IPS-18c (cell line): ENCODE measurements around the gene NEK10.
"Not testable (repeated sequence)": the region's sequence is repeated elsewhere in the genome, so short reads cannot be mapped to it uniquely, and the experiment has no call there.

Experiments
- H3K4me3 ChIP-seq: 2 replicates; pipeline ENCODE4 v1.7.0; 2013; ENCODE audit warnings: low read depth, mild to moderate bottlenecking, low read length, moderate library complexity; ENCODE audit not compliant: insufficient read depth
- H3K9me3 ChIP-seq: one replicate; pipeline ENCODE4 v1.6.1; 2013; ENCODE audit warnings: mild to moderate bottlenecking, low read length, moderate library complexity; ENCODE audit not compliant: control insufficient read depth, insufficient read depth

Gene NEK10, protein sequence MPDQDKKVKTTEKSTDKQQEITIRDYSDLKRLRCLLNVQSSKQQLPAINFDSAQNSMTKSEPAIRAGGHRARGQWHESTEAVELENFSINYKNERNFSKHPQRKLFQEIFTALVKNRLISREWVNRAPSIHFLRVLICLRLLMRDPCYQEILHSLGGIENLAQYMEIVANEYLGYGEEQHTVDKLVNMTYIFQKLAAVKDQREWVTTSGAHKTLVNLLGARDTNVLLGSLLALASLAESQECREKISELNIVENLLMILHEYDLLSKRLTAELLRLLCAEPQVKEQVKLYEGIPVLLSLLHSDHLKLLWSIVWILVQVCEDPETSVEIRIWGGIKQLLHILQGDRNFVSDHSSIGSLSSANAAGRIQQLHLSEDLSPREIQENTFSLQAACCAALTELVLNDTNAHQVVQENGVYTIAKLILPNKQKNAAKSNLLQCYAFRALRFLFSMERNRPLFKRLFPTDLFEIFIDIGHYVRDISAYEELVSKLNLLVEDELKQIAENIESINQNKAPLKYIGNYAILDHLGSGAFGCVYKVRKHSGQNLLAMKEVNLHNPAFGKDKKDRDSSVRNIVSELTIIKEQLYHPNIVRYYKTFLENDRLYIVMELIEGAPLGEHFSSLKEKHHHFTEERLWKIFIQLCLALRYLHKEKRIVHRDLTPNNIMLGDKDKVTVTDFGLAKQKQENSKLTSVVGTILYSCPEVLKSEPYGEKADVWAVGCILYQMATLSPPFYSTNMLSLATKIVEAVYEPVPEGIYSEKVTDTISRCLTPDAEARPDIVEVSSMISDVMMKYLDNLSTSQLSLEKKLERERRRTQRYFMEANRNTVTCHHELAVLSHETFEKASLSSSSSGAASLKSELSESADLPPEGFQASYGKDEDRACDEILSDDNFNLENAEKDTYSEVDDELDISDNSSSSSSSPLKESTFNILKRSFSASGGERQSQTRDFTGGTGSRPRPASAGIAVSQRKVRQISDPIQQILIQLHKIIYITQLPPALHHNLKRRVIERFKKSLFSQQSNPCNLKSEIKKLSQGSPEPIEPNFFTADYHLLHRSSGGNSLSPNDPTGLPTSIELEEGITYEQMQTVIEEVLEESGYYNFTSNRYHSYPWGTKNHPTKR

DNA sequence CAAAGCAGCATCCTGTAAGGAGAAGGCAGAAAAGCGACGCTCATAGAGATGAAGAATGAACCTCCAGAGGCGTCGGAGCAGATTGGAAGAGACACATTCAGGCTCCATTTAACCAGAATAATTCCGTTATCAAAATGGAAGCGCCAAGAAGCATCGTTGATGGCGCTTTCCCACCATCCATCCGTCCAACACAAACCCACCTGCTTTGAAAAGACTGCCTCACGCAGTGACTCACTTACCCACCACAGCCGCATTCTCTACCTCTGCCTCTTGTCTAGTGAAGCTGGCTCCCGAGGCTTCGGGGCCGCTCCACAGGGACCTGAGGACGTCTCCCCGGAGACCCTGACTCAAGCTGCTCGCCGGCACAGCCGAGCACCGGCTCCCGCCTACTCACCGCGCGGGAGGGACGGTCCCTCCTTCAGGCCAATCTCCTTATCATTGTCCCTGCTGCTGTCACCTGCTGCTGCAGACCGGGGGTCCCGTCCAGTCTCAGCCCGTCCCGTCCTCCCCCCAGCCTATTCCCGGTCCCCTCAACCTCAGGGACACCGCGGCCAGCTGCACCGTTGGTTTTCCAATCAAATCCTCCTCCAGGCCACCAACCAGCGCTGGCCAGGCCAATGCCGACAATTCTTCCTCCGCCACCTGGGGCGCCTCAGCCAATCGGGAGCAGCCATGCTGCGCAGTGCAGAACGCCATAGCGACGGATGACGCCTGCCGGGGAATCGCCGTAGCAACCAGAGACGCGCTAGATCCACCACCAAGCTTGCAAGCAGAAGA lies at the start of gene NEK10:
Gene NEK10 (minus strand): TSS at position 553 of the 777 bp plus-strand sequence. CDS start 16,501 bp downstream, outside the sequence.
- H3K4me3 ChIP-seq = peak within 1 kb of the TSS; percentile 66
- H3K9me3 ChIP-seq = no peaks in the 10 kb centered on the region

DNA sequence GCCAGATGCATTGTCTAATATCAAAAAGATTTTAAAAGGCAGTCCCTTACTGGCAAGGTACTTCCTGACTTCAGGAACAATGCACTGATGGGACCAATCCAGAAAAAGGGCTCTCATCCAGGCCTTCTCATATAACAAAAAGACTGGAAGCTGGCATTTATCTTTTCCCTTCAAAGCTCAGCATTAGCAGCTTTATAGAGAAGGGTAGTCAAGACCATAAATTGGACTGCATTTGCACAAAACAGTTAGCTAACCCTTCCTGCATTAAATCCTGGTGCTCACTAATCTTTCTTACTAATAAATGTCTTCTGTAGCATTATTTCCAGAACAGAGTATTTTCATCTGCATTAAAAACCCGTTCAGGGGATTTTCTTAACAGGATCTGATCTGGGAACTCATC lies 46.0 kb upstream of the NEK10 start:
- H3K9me3 ChIP-seq = no peaks in the 10 kb centered on the region
- no peak overlapping the region for H3K4me3 ChIP-seq

DNA sequence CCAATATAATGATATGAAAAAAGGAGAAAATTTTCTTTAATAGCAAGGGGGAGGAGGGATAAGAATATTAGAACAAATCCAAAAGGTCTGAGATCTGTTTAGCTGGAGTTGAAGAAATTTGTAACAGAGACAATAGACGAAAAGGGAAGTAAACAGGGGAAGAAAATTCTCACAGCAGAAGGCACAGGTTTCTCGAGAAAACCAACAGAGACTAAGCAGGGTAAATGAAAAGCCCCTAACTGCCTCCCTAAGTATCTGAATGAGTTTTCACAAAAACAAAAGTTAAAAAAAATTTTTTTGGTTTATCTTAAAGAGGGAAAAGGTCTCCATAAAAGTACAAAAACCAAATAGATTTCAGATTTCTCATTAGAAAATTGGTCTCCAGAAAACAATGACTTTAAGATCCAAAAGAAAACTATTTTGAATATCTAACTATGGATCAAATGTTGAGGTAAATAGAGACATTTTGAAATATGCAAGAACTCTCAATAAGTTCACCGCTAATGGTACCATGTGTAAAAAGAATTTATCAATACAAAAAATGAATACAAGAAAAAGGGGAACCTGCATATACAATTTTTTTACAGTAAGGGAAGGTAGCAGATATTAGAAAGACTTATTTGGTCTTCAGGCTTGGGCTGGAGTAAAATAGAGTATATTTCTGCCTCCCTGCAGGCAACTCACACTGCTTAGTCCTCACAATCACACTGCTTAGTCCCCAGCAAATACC lies 23.9 kb upstream of the NEK10 start:
- Histone ChIP-seq H3K4me3 (no peak overlapping the region), H3K9me3 (no peaks in the 10 kb centered on the region)

DNA sequence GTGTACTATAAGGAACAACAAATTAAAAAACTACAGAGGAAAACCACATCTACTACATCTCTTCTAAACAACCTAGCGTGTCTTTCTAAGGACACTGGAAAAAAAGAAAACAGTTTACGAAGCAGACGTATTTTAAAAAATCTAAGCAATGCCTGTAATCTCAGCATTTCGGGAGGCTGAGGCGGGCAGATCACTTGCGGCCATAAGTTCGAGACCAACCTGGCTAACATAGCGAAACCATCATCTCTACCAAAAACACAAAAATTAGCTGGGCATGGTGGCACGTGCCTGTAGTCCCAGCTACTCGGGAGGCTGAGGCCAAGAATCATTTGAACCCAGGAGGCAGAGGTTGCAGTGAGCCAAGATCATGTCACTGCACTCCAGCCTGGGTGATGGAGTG lies 23.2 kb upstream of the NEK10 start:
- H3K9me3 ChIP-seq, H3K4me3 ChIP-seq: not testable (repeated sequence)

DNA sequence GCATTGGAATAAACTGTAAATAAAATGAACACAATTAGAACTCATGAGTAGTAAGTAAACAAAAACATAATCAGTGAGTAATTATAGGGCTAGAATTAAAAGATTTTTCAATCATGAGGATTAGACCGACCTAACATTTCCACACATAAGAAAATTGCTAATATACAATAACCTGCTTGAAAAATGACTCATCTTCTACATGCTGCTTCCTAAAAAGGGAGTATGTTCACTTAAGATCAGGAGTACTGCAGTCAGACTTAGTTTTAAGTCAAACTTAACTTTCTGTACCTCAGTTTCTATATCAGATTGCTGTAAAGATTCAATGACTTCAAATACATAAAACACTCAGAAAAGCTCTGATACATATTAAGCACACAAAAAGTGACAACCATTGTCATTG lies 22.6 kb upstream of the NEK10 start:
- no peak overlapping the region for H3K4me3 ChIP-seq
- no peaks in the 10 kb centered on the region for H3K9me3 ChIP-seq

DNA sequence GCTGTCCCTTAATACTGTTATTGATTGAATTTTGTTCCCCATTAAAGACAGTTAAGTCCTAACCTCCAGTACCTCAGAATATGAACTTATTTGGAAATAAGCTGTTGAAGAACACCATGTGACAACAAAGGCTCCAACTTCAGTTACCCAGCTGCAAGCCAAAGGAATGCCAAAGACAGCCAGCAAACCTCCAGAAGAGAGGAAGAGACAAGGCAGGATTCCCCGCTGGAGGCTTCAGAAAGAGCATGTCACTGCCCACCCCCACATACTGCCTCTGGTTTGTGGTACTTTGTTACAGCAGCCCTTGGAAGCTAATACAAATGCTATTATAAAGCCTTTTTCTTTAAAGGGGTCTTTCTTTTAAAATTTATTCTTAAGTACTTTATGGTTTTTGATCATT lies 18.4 kb upstream of the NEK10 start:
- H3K4me3 ChIP-seq = no peak overlapping the region
- no peaks in the 10 kb centered on the region for H3K9me3 ChIP-seq

DNA sequence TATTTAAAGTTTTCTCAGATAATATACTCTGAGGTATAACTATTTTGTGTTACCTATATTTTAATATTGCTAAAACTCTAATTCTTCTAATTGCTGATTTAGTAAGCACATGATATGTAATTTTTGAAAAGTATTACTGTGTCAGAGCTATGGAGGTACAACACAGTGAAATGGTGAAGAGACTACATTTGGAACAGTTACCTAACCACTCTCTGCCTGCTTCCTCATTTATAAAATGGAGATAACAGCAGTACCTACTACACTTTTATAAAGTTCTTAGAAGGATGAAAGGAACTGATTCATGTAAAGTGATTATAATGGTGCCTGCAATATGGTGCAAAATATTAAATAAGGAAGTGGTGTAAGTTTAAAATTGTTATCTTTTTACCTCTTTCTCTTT lies 16.3 kb upstream of the NEK10 start:
- H3K9me3 ChIP-seq = no peaks in the 10 kb centered on the region
- no peak overlapping the region for H3K4me3 ChIP-seq

DNA sequence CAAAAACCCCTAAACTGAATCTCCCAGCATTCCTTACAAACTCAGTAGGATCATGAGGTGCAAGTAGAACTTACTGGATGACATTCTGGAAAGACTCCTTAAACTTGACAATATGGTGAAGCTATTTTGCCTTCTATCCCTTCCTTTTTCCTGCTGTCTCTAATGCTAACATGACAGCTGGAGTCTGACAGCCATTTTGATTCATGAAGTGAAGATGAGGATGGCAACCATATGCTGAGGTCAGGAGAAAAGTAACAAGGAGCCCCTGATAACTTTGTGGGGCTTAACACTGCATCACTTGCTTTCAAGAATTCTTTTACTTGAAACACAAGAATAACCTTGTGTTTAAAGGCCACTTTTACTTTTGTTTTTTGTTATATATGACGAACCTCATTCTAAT lies 15.0 kb upstream of the NEK10 start:
- H3K4me3 ChIP-seq = no peak overlapping the region
- no peaks in the 10 kb centered on the region for H3K9me3 ChIP-seq

DNA sequence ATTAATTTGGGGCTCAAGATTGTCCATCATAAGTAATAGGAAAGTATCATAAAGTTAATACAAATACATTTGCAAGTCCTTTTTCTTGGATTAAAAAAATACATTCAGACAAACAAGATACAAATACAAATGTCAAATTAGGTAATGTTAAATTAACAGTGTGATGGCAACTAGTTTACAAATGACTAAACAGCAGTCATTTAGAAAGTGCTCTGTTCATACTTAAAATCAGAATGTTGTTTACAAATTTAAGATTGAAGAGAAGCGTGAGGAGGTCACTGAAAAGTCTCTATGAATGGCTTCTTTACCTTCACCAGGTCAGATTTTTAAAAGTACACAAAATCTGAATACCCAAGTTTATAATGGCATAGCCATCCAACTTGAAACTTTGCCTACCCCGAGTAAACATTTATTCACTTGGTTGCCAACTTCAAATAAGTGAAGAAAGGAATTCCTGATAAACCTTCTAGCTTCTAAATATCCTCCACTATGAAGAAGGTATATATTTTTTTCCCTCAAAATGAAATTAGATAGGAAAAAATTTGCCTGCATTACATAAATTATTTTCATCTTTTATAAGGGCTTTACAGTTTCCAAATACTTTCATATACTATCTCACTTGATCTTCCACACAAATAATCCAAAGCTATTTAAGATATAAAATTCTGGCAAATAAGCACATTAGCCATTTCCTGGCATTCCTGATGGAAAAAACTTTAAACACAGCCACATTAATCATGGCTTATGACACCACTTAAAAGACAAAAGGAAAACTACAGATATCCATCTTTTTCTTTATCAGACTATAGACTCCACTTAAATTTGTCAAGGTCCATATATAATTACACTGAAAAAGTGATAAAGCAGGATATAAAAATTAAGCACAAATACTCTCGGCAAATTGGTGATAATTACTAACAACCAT lies 11.5 kb upstream of the NEK10 start:
- Histone ChIP-seq H3K4me3 (no peak overlapping the region), H3K9me3 (no peaks in the 10 kb centered on the region)

DNA sequence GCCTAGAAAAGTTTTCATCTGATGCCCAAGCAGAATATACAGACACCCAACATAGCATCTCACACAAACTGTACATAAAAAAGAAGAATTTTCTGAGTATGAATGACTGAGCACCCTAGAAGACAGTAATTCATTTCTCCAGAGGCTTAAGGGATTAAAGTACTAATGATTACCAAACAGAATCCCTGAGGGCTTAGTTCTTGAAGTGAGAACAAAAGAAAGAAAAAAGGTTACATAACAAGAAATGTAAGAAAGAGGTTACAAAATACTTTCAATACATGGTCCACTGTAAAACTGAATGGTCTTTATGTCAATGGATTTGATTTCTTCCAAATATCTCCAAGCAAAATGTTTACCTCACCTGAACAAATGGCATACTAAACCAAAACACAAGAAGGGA lies 9.1 kb upstream of the NEK10 start:
- H3K4me3 ChIP-seq = no peak overlapping the region
- H3K9me3 ChIP-seq = no peaks in the 10 kb centered on the region

DNA sequence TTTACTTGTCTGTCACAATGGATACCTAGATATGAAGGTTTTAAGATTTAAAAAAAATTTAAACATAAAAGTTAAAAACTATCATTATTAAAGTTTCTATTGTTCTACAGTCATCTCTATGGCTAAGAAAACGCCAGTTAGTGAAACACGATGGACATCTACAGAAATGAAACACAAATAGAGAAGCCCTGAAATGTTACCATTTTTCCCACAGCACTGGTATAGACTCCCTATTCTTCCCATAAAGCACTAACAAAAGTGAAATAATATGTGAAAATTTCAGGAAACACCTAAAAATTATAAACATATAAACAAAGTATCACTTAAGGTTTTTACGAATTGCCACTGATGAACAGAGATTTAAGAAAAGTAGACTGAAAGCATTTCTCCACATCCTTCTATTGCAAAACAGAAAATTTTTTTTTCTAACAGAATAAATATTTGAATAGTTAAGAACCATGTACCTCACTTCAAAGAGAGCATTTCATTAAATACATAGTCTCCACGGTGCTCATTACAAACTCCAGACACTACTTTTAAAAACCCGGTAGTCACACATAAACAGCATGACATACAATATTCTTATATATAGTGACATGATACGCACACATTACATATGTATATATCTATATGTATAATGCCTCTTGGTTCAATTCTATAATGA lies 7.1 kb upstream of the NEK10 start:
- Histone ChIP-seq H3K4me3 (no peak overlapping the region), H3K9me3 (no peaks in the 10 kb centered on the region)

DNA sequence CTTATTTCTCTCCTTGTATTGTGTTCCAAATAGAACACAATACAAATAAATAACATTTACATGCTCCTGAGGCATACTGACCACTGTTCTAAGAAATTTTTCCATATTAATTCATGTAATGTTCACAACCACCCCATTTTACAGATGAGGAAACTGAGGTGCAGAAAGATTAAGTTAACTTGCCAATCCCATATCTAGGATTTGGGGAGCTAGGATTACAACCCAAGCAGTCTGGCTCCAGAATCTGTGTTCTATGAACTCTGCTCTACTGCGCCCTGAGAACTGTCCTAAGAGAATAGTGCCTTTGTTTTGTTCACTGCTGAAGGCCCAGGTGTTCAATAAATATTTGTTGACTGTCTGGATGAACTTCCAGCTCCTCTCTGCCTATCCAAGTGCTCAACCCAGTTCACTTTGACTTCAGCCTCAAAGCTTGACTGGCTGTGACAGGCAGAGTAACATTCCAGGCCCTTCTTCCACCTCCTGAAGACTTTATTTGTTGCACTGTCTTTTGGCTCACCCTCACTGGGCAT lies 3.1 kb downstream of the NEK10 start:
- Histone ChIP-seq H3K9me3 (no peaks in the 10 kb centered on the region), H3K4me3 (no peak overlapping the region)

DNA sequence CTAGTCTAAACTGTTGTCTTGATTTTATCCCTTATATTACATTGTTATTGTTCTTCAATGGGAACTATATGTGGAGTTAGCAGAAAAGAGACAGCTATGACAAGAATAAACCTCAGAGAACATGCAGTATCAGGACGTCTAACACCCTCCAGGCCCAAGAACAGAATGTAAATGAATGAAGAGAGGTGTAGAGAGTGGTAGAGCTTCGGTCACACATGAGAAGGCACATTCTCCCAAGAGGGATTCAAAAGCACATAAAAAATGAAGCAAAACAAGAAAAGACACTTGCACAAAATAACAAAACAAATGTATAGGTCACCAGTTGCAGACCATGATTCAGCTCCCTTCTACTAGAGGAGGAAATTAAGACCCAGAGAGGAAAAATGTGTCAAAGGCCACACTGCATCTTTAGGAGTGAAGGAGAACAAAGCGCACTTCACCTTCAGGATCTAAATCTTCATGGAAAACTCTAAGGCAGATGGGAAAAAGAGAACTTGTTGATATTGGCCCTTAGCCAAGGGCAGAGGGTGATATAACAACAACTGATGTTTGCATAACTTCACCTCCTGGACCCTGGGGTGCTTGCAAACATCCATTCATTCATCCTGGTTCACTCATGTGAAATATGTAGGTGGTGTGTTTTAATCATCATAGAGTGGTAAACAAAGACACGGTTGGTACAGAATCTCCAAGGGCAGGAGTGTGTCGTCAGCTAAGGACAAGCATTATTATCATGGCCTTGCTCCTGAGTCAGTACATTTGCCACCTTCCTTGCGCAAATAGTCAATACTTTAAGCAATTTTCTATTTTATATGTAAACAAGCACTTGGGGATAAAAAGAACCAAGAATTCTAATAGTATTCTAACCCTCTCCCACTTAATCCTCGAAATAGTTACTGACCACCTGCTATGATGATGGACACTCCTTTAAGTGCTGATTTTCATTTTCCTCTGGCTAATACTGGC lies 8.8 kb downstream of the NEK10 start:
- Histone ChIP-seq H3K9me3 (no peaks in the 10 kb centered on the region), H3K4me3 (no peak overlapping the region)

DNA sequence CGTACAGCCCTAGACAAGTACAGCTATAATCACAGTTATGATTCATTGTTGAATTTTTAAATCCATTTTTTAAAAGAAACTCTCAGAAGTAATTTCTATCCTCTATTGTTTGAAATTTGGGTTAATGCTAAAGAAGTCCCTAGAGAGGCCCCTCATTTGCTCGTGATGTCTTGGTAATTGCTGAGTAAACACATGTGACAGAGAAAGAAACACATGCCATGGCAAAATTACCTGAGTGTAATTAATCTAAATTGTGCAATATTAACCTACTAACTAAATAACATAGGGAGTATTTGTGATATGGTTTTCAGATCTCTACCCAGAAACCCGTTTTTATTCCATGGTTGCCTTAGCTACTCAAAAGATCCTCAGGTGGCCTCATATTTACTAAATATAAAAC lies 10.8 kb downstream of the NEK10 start:
- no peaks in the 10 kb centered on the region for H3K9me3 ChIP-seq
- H3K4me3 ChIP-seq = no peak overlapping the region
